ENCODE results near the gene RAB8B. TPM values are rescaled to one million over a fixed set of nuclear protein-coding genes. Genes with fewer than 3 reads are reported as not detected.

Gene RAB8B
- total RNA-seq, 1 experiment from 2014 or later: 20.9 TPM

DNA sequence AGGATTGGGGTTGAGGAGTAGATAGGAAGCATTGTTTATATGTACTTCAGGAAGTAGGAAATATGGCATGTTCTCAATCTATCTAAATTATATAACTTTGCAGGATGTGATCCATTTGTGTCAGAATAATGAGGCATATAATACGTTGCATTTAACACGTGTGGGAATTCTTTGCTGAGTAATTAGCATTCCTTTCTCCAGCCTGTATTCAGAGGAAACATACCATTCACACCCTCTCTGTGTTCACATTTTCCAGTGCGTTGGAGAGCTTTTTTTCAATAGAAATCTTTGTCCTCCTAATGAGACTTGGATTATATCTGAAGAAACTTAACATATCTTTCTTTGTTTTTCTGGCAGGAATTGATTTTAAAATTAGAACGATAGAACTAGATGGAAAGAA, 55.0 kb downstream of the RAB8B start:
- BruUV-seq (replicated peaks): no TSS peak
- H3F3A ChIP-seq (ENCODE audit: insufficient read depth, low read depth): peaks cover 17% of the 10 kb centered on the region
- no peak for DNase-seq
- CTCF ChIA-PET: interaction anchor here (0.6 kb wide), 1 partner anchor 15 kb away, joined by 9 read pairs; no protein-coding TSS in a partner anchor
- no peak overlapping the region for H3K27ac ChIP-seq
- H4K20me1 ChIP-seq (ENCODE audit: insufficient read depth): no peaks in the 10 kb centered on the region
- no peaks in the 10 kb centered on the region for H3K9me2 ChIP-seq (ENCODE audit: insufficient read depth)
- no peaks in the 10 kb centered on the region for H3K27me3 ChIP-seq (ENCODE audit: insufficient read depth, low read depth)
- TF ChIP-seq, protein P1, sequence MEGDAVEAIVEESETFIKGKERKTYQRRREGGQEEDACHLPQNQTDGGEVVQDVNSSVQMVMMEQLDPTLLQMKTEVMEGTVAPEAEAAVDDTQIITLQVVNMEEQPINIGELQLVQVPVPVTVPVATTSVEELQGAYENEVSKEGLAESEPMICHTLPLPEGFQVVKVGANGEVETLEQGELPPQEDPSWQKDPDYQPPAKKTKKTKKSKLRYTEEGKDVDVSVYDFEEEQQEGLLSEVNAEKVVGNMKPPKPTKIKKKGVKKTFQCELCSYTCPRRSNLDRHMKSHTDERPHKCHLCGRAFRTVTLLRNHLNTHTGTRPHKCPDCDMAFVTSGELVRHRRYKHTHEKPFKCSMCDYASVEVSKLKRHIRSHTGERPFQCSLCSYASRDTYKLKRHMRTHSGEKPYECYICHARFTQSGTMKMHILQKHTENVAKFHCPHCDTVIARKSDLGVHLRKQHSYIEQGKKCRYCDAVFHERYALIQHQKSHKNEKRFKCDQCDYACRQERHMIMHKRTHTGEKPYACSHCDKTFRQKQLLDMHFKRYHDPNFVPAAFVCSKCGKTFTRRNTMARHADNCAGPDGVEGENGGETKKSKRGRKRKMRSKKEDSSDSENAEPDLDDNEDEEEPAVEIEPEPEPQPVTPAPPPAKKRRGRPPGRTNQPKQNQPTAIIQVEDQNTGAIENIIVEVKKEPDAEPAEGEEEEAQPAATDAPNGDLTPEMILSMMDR (conservative IDR thresholded peaks at IDR 0.05): no peak
- TF ChIP-seq EZH2 (IDR thresholded peaks at IDR 0.05; ENCODE audit: low read depth): no peak
- H3K4me1 ChIP-seq (replicated peaks; ENCODE audit: insufficient read depth): peaks cover 15% of the 10 kb centered on the region
- POLR2A ChIA-PET (ENCODE audit: unreplicated experiment): interaction anchor here (0.5 kb wide), 1 partner anchor 334 kb away, joined by 10 read pairs; no protein-coding TSS in a partner anchor
- H2AFZ ChIP-seq: no peak overlapping the region
- no peaks in the 10 kb centered on the region for H3K79me2 ChIP-seq (ENCODE audit: low read depth)
- intact Hi-C loops (cut with micrococcal nuclease; ENCODE audit: unreplicated experiment): no loop called here
- H3K36me3 ChIP-seq (ENCODE audit: low read depth): no peaks in the 10 kb centered on the region
- no peaks in the 10 kb centered on the region; the same call in 1 of the 2 replicates for H3K9me3 ChIP-seq (ENCODE audit: insufficient read depth, low read depth)
- H3K4me2 ChIP-seq: no peak overlapping the region
- H3K4me3 ChIP-seq: no peak overlapping the region

DNA sequence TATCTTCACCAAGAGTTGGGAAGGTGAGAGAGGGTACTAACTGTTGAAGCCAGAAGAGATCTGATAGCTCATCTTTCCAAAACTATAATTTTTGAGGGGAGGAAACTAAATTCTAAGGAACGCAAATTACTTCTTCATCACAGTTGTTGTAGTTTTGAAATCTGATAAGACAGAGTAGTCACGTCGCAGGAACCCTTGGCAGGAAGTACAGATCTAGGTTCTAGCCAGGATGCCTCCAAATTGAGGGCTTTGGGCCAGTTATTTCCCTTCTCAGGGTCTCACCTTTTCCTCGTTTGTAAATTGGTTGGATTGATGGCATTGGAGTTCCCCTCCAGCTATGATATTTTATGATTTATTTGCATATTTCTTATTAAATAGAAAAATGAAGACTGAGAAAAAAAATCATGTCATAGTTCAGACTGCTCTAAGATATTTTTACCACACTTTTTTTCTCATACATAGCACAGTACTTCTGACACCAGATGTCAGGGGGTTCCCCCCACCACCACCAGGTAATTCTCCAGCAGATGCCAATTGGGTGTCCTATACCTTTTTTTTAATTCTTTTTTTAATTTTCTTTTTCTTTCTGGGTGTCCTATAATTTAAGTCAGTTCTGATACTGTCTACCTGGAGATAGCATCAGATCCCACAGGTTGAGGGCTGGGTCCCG, 55.7 kb downstream of the RAB8B start:
- Histone ChIP-seq H3K9me3 (ENCODE audit: insufficient read depth, low read depth) (no peaks in the 10 kb centered on the region; the same call in 1 of the 2 replicates), H3K4me2 (no peak overlapping the region), H3F3A (ENCODE audit: insufficient read depth, low read depth) (peaks cover 17% of the 10 kb centered on the region), H2AFZ (no peak overlapping the region), H3K36me3 (ENCODE audit: low read depth) (no peaks in the 10 kb centered on the region), H3K27me3 (ENCODE audit: insufficient read depth, low read depth) (no peaks in the 10 kb centered on the region), H3K9me2 (ENCODE audit: insufficient read depth) (no peaks in the 10 kb centered on the region), H3K27ac (no peak overlapping the region), H3K4me1 (replicated peaks; ENCODE audit: insufficient read depth) (peaks cover 14% of the 10 kb centered on the region), H3K4me3 (no peak overlapping the region), H3K79me2 (ENCODE audit: low read depth) (no peaks in the 10 kb centered on the region), H4K20me1 (ENCODE audit: insufficient read depth) (no peaks in the 10 kb centered on the region)
- TF ChIP-seq, protein P1 (conservative IDR thresholded peaks at IDR 0.05): no peak
- no peak for TF ChIP-seq EZH2 (IDR thresholded peaks at IDR 0.05; ENCODE audit: low read depth)
- no peak for DNase-seq
- POLR2A ChIA-PET (ENCODE audit: unreplicated experiment): no interaction called here
- CTCF ChIA-PET: interaction anchor here (0.6 kb wide), 1 partner anchor 16 kb away, joined by 9 read pairs; no protein-coding TSS in a partner anchor
- intact Hi-C loops (cut with micrococcal nuclease; ENCODE audit: unreplicated experiment): no loop called here
- no TSS peak for BruUV-seq (replicated peaks)

DNA sequence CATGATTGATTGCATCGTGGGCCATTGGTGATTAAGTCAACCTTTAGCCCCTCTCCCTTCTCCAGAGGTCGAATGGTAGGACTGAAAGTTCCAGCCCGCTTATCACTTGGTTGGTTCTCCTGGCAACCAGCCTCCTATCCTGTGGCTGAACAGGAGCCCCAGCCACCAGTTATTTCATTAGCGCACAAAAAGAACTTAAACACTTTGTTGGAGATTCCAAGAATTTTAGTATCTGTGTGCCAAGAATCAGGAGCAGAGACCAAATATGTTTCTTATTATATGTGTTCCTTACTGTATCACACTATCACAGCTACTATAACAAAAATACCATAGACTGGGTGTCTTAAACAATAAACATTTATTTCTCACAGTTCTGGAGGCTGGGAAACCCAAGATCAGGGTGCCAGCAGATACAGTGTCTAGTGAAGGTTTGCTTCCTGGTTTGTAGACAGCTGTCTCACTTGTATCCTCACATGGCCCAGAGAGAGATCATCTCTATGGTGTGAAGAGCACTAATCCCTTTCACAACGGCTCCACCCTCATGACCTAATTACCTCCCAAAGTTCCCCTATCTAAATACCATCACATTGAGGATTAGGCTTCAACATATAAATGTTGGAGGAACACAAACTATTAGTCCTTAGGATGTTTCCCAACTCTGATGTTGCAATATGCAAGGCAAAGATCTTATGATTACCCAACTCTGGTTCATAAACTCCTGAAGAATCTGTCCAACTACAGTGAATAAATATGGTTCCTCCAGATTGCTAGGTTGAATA, 57.5 kb downstream of the RAB8B start:
- no TSS peak for BruUV-seq (replicated peaks)
- H3K4me3 ChIP-seq: no peak overlapping the region
- TF ChIP-seq EZH2 (IDR thresholded peaks at IDR 0.05; ENCODE audit: low read depth): no peak
- TF ChIP-seq, protein P1 (conservative IDR thresholded peaks at IDR 0.05): no peak
- peak in 1 of 2 experiments; percentile 87 for DNase-seq
- ChIA-PET POLR2A (ENCODE audit: unreplicated experiment) (no interaction called here), CTCF (no interaction called here)
- H2AFZ ChIP-seq: no peak overlapping the region
- no peaks in the 10 kb centered on the region; the same call in 1 of the 2 replicates for H3K9me3 ChIP-seq (ENCODE audit: insufficient read depth, low read depth)
- no peaks in the 10 kb centered on the region for H4K20me1 ChIP-seq (ENCODE audit: insufficient read depth)
- H3K4me2 ChIP-seq: peak overlapping the region; percentile 23; the same call in 1 of the 2 replicates
- H3K9me2 ChIP-seq (ENCODE audit: insufficient read depth): no peaks in the 10 kb centered on the region
- H3K27ac ChIP-seq: peak overlapping the region; percentile 36; the same call in 1 of the 2 replicates
- no peaks in the 10 kb centered on the region for H3K27me3 ChIP-seq (ENCODE audit: insufficient read depth, low read depth)
- H3K36me3 ChIP-seq (ENCODE audit: low read depth): no peaks in the 10 kb centered on the region
- H3K79me2 ChIP-seq (ENCODE audit: low read depth): no peaks in the 10 kb centered on the region
- peaks cover 14% of the 10 kb centered on the region for H3K4me1 ChIP-seq (replicated peaks; ENCODE audit: insufficient read depth)
- peaks cover 17% of the 10 kb centered on the region for H3F3A ChIP-seq (ENCODE audit: insufficient read depth, low read depth)
- intact Hi-C loops (cut with micrococcal nuclease; ENCODE audit: unreplicated experiment): no loop called here
